ENCODE data around the gene TAL1. TPM values are rescaled to one million over a fixed set of nuclear protein-coding genes. Genes with fewer than 3 reads are reported as not detected.

TAL1 gene
- total and polyA plus RNA-seq, 10 of the 15 experiments (the other 5 are each of a cell fraction or from before 2014, with no cell fraction given) = 0.05 TPM; not detected in 9

DNA sequence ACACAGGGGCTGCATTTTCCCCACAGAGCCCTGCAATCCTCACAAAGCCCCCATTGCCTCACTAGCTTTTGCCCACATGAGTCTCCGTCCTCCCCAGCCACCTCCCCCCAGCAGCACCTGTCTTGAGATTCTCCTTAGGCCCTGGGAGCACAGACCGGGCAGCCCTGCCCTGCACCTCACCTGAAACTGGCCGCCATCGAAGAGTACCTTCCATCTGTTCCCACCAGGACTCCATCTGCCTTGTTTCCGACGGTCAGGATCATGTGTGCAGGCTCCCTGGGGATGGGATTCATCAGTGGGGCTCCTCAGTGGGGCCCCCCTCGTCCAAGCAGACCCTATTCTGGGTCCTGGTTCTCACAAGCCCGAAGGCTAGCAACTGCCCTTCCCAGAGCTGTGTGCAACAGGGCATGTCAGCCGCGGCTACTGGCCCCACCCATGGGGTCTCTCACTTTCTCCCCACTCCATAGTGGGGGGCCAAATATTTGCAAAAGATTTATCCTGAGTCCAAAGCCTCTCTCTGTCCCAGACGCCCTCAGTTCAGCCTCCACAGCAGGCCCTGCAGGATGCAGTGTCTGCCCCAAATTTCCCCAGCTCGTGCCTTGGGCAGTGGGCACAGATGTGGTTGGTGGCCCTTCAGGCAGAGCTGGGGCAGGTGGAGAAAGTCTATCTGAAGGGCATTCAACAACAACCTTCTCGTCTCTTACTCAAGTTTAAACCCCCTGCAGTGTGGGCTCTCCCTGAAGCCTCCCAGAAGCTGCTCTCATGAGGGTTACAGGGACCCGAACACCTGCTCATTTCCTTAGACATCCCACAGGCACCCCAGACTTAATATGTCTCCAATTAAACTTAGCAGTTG, 47.0 kb downstream of the TAL1 start:
- 30% methylated on average over 14 of the region's 14 CpGs for WGBS (ENCODE audit: insufficient coverage, insufficient replicate concordance, low lambda C conversion rate, missing lambda C conversion rate)
- H2AFZ ChIP-seq (ENCODE audit: control insufficient read depth, low read depth, low read length) = no peak overlapping the region
- H3K9ac ChIP-seq (ENCODE audit: control insufficient read depth, insufficient read depth, low read length) = no peak overlapping the region
- no peak overlapping the region for H3K27ac ChIP-seq (ENCODE audit: control insufficient read depth, insufficient read depth)
- no peaks in the 10 kb centered on the region for H3K36me3 ChIP-seq (ENCODE audit: control insufficient read depth in 2 of 2, insufficient read depth in 2 of 2, low read length in 1 of 2)
- no peaks in the 10 kb centered on the region for H3K9me3 ChIP-seq (replicated peaks; ENCODE audit: control insufficient read depth, insufficient read depth, low read length)
- ChIA-PET POLR2A (no interaction called here), RAD21 (ENCODE audit: unreplicated experiment) (no interaction called here), SMC1A (ENCODE audit: uncharacterized antibody, unreplicated experiment) (no interaction called here), CTCF (interaction anchor here (2.7 kb wide), 1 partner anchor 8 kb away, joined by 20 read pairs; no protein-coding TSS in a partner anchor)
- no peak for FAIRE-seq
- H3K4me1 ChIP-seq (ENCODE audit: control insufficient read depth, insufficient read depth, low read length) = no peaks in the 10 kb centered on the region
- TF ChIP-seq POU2F2 (IDR thresholded peaks at IDR 0.05; ENCODE audit: borderline replicate concordance, low read depth, low read length) (no peak), NR2F1 (conservative IDR thresholded peaks at IDR 0.05) (no peak), PAX8 (IDR thresholded peaks at IDR 0.05) (no peak), MYB (IDR thresholded peaks at IDR 0.05; ENCODE audit: borderline replicate concordance, low read depth, low read length) (no peak), HCFC1 (IDR thresholded peaks at IDR 0.05; ENCODE audit: low read length) (no peak), ZNF274 (IDR thresholded peaks at IDR 0.05; ENCODE audit: insufficient read depth, insufficient read length) (no peak), NRF1 (conservative IDR thresholded peaks at IDR 0.05; ENCODE audit: low read depth, low read length) (no peak)
- TF ChIP-seq, protein P1, sequence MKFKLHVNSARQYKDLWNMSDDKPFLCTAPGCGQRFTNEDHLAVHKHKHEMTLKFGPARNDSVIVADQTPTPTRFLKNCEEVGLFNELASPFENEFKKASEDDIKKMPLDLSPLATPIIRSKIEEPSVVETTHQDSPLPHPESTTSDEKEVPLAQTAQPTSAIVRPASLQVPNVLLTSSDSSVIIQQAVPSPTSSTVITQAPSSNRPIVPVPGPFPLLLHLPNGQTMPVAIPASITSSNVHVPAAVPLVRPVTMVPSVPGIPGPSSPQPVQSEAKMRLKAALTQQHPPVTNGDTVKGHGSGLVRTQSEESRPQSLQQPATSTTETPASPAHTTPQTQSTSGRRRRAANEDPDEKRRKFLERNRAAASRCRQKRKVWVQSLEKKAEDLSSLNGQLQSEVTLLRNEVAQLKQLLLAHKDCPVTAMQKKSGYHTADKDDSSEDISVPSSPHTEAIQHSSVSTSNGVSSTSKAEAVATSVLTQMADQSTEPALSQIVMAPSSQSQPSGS (IDR thresholded peaks at IDR 0.05; ENCODE audit: low read length) = no peak
- H3K79me2 ChIP-seq (ENCODE audit: control insufficient read depth, insufficient read depth, low read length) = no peaks in the 10 kb centered on the region
- no peak for ATAC-seq
- no peaks in the 10 kb centered on the region for H4K20me1 ChIP-seq (ENCODE audit: control insufficient read depth, insufficient read depth)
- in situ Hi-C loops (cut with MboI) (no loop called here), intact Hi-C loops (cut with micrococcal nuclease; ENCODE audit: unreplicated experiment) (no loop called here)
- no TSS peak for BruUV-seq (replicated peaks)
- no peaks in the 10 kb centered on the region; a peak in 1 of 4 replicates for H3K27me3 ChIP-seq (replicated peaks in 1 of 2; ENCODE audit: control insufficient read depth in 2 of 2, insufficient read depth in 2 of 2, low read length in 1 of 2)
- no peak for DNase-seq (ENCODE audit: low read depth, low spot score)
- no peak overlapping the region for H3K4me2 ChIP-seq (ENCODE audit: control insufficient read depth, insufficient read depth)
- H3K4me3 ChIP-seq = no peak overlapping the region

Measured in GM12878 (cell line).